Measurements from ENCODE around the gene BAIAP2. TPM values are rescaled to one million over a fixed set of nuclear protein-coding genes. Genes with fewer than 3 reads are reported as not detected.

Gene BAIAP2
- total and polyA plus RNA-seq, 8 donors: 21.1 to 263 (median 56.3) TPM

DNA sequence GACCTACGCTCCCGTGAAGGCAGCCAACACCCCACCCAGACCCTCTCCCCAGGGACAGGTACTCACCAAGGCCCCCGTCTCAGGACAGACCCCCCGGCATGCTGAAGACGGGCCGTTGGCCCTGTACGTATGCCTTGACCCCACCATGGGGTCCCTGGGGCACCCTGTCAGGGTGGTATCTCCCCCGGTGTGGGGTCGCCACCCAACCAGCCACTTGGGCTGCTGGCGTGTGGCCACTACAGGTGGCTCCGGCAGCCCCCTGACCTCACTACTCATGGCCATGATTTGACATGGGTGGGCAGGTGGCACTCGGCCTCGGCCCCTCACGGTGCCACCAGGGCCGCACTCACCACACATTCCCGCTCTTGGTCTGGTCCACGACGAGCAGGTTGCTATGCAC, 89.4 kb downstream of the BAIAP2 start:
- H3K4me3 ChIP-seq: no peak overlapping the region

DNA sequence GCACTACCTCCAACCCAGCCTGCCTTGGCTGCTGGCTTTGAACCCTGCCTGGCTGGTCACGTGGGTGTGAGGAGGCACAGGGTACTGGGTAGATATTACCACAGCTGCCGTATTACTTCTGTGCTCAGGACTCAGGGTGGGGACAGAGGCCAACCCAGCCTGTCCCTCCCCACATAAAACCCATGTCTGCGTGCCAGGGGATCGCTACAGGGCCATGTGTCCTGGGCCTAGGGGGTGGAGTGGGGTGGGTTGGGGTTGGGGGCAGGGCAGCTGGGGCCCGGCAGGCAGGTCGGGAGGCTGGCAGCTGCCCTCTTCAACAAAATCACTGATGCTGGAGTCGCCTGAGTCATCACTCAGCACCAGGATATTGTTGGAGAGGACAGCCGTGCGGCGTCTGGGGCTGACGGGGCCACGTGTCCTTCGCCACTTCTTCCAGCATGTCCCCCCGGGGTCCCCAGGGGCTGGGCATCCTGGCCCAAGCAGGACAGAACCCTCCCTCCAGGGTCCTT, 90.7 kb downstream of the BAIAP2 start:
- no peak for DNase-seq
- peaks cover 0 to under 1% (median 0%) of the 10 kb centered on the region in 4 donors for H3K4me1 ChIP-seq
- WGBS, 5 donors: 57 to 75% (median 68%) methylated on average over 11 to 14 of the region's 14 CpGs
- intact Hi-C loops (cut with DNase I; ENCODE audit: low total_unique reads): no loop called here
- TF ChIP-seq EP300 (IDR thresholded peaks at IDR 0.05) (no peak), POLR2A (IDR thresholded peaks at IDR 0.05) (no peak), POLR2AphosphoS5 (IDR thresholded peaks at IDR 0.05) (no peak)
- TF ChIP-seq, protein P1, sequence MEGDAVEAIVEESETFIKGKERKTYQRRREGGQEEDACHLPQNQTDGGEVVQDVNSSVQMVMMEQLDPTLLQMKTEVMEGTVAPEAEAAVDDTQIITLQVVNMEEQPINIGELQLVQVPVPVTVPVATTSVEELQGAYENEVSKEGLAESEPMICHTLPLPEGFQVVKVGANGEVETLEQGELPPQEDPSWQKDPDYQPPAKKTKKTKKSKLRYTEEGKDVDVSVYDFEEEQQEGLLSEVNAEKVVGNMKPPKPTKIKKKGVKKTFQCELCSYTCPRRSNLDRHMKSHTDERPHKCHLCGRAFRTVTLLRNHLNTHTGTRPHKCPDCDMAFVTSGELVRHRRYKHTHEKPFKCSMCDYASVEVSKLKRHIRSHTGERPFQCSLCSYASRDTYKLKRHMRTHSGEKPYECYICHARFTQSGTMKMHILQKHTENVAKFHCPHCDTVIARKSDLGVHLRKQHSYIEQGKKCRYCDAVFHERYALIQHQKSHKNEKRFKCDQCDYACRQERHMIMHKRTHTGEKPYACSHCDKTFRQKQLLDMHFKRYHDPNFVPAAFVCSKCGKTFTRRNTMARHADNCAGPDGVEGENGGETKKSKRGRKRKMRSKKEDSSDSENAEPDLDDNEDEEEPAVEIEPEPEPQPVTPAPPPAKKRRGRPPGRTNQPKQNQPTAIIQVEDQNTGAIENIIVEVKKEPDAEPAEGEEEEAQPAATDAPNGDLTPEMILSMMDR (IDR thresholded peaks at IDR 0.05): no peak
- H3K4me3 ChIP-seq: no peak overlapping the region
- H3K9me3 ChIP-seq: no peaks in the 10 kb centered on the region
- no peak overlapping the region for H3K27ac ChIP-seq
- peaks cover 0 to 22% (median 0%) of the 10 kb centered on the region in 3 donors for H3K27me3 ChIP-seq
- H3K36me3 ChIP-seq: peaks cover 0 to 15% (median 2%) of the 10 kb centered on the region in 4 donors

More for the DNA sequence above, 89.4 kb downstream of the BAIAP2 start:
- 93 to 96% (median 95%) methylated on average over 15 to 18 of the region's 18 CpGs for WGBS, 5 donors
- intact Hi-C loops (cut with DNase I; ENCODE audit: low total_unique reads): no loop called here
- Histone ChIP-seq H3K4me1 (peaks cover 3 to 7% (median 5%) of the 10 kb centered on the region in 4 donors), H3K36me3 (peaks cover 0 to 15% (median 2%) of the 10 kb centered on the region in 4 donors), H3K9me3 (no peaks in the 10 kb centered on the region), H3K27me3 (peaks cover 0 to 22% (median 0%) of the 10 kb centered on the region in 3 donors), H3K27ac (no peak overlapping the region)
- no peak for DNase-seq
- TF ChIP-seq POLR2A (IDR thresholded peaks at IDR 0.05) (no peak), POLR2AphosphoS5 (IDR thresholded peaks at IDR 0.05) (no peak), EP300 (IDR thresholded peaks at IDR 0.05) (no peak)
- TF ChIP-seq, protein P1 (IDR thresholded peaks at IDR 0.05): no peak

DNA sequence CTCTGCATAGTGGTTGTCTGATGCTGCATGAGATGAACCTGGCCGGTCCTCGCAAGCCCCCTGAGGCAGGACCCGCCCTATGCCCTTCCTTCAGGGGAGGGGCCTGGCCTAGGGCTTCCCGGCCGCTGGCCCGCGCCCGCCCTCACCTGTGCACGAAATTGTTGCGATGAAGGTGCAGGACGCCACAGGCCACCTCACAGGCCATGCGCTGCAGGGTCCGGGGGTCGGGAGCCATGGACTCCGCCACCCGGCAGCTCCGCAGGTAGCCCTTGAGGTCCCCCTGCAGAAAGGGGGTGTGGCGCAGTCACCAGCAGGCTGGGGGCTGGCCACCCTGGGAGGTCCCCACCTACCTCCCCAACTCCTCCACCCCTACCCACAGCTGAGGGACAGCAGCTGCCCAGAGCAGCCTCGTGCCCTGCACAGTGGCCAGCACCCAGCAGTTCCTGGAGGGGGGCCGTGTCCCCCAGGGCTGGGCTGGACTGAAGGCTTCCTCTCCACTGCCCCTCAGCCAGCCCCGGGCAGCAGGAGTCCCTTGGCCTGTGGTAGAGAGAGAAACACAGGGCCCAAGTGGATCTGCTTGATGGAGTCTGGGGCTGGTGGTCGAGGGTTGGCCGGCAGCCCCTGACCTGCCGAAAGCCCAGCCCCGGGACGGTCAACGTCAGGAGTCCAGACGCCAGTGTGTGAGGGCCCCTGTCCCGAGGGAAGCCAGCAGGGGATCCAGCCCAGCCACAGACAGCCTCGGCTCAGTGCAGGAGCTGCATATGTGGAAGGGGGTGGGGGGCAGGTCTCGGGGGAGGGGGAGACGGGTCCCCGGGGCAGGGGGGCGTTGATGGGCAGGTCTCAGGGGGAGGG, 91.6 kb downstream of the BAIAP2 start:
- no peaks in the 10 kb centered on the region for H3K9me3 ChIP-seq
- WGBS, 5 donors: 62 to 81% (median 77%) methylated on average over 10 to 34 of the region's 34 CpGs
- no peak for DNase-seq
- no peak overlapping the region for H3K27ac ChIP-seq
- intact Hi-C loops (cut with DNase I; ENCODE audit: low total_unique reads): no loop called here
- H3K36me3 ChIP-seq: peaks cover 0 to 12% (median 2%) of the 10 kb centered on the region in 4 donors
- H3K27me3 ChIP-seq: peaks cover 0 to 17% (median 0%) of the 10 kb centered on the region in 3 donors
- TF ChIP-seq EP300 (IDR thresholded peaks at IDR 0.05): no peak
- TF ChIP-seq, protein P1 (IDR thresholded peaks at IDR 0.05): no peak
- no peak for TF ChIP-seq POLR2A (IDR thresholded peaks at IDR 0.05)
- TF ChIP-seq POLR2AphosphoS5 (IDR thresholded peaks at IDR 0.05): no peak
- no peak overlapping the region for H3K4me3 ChIP-seq
- peaks cover 0 to 10% (median 5%) of the 10 kb centered on the region in 4 donors for H3K4me1 ChIP-seq

GRCh38 chr17:81127133-81127455, 92.1 kb downstream of the BAIAP2 start:
- H3K9me3 ChIP-seq: no peaks in the 10 kb centered on the region

More at GRCh38 chr17:81127133-81127455, 92.1 kb downstream of the BAIAP2 start:
- Histone ChIP-seq H3K4me1 (peaks cover 0 to 16% (median 8%) of the 10 kb centered on the region in 4 donors), H3K36me3 (peaks cover 0 to 6% (median 2%) of the 10 kb centered on the region in 4 donors), H3K27me3 (peaks cover 0 to 13% (median 0%) of the 10 kb centered on the region in 3 donors), H3K4me3 (no peak overlapping the region), H3K27ac (no peak overlapping the region)
- 56 to 79% (median 69%) methylated on average over 2 to 5 of the region's 5 CpGs; no CpG with 5 or more reads in 1 of the 5 donors for WGBS, 5 donors
- intact Hi-C loops (cut with DNase I; ENCODE audit: low total_unique reads): no loop called here
- DNase-seq: no peak
- TF ChIP-seq POLR2A (IDR thresholded peaks at IDR 0.05) (no peak), EP300 (IDR thresholded peaks at IDR 0.05) (no peak), POLR2AphosphoS5 (IDR thresholded peaks at IDR 0.05) (no peak)
- TF ChIP-seq, protein P1 (IDR thresholded peaks at IDR 0.05): no peak
